Esophagus mucosa (tissue), 1 donor: ENCODE measurements around the gene PTRH1. TPM values are rescaled to one million over a fixed set of nuclear protein-coding genes. Genes with fewer than 3 reads are reported as not detected.

ENCODE experiments used
- ATAC-seq: fragments of 200-7000 bp; cut with Tn5 transposase; one replicate; pipeline ENCODE4 v1.9.1; 2020
- total RNA-seq: library from RNA; stranded (reverse); gene quantifications from one replicate; pipeline ENCODE4 v1.2.4, GENCODE V29; 2023
- donor health status: DM: yes; HTN: yes; CAD: no.

Gene PTRH1
- total RNA-seq, 1 donor from 2014 or later, result 7.9 TPM

- ATAC-seq, result no peak
Measured at GRCh38 chr9:127720031-127720864, 4.8 kb upstream of the PTRH1 start.

DNA sequence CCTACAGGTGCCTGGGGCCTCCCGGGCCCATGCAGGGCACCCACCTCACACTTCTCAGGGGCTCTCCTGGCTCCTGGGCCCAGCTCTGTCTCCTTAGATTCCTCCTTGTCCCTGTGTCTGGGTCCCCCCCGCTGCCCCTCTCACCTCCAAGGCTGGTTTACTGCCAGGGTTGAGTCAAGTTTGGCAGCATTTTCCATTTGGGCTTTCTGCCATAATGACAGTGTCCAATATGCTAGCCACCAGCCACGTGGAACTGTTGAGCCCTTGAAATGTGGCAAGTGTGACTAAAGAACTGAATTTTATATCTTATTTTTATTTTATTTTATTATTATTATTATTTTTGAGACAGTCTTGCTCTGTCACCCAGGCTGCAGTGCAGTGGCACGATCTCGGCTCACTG, 2.3 kb upstream of the PTRH1 start:
- no peak for ATAC-seq

DNA sequence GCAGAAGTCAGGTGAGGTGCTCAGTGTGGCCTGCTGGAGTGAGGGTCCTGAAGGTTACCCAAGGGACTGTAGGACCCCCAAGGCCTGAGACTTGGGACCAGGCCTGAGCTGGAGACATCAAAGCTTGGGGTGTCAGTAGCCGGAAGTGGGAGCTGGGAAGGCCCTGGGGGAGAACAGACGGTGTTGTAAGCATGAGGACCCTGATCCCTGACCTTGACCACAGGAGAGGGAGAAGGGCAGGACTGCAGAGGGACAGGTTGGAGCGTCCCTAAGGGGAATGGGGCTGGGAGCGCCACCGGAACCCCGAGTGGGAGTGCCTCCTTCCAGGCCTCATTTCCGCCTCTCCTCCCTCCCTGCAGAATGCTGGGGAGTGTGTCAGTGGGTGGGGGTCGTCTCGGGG, 949 bp upstream of the PTRH1 start:
- no peak for ATAC-seq

GRCh38 chr9:127714951-127715469, 453 bp downstream of the PTRH1 start:
- ATAC-seq, result peak; percentile 58

DNA sequence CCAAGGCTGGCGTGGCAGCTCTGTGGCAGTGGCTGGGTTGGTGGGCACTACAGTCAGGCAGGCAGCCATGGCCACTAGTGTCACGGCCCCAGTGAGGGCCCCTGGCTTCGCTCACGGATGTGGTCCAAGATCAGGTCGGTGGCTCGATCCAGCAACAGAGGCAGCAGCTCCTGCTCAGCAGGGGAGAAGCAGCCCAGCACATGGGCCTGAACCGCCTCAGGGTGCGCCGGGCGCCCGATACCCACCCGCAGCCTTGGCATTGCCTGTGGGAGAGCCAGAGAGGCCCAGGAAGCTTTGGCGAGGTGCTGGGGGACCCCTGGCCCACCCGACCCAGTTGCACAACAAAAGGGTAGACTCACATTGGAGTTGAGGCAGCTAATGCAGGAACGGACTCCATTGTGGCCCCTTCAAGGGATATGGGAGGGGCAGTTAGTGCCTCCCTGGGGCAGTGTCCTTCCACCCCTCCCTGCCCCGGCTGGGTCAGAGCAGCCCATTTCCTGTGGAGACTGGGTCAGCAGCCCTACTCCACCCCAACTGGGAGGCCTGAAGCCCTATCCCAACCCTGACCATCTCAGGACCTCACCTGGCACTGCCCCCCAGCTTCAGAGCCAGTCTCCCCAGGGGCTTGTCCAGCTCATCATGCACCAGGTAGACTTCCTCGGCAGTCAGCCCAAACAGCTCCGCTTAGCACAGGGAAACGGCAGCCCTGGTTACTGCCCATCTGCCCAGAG, 1.3 kb downstream of the PTRH1 start:
- ATAC-seq, result no peak

DNA sequence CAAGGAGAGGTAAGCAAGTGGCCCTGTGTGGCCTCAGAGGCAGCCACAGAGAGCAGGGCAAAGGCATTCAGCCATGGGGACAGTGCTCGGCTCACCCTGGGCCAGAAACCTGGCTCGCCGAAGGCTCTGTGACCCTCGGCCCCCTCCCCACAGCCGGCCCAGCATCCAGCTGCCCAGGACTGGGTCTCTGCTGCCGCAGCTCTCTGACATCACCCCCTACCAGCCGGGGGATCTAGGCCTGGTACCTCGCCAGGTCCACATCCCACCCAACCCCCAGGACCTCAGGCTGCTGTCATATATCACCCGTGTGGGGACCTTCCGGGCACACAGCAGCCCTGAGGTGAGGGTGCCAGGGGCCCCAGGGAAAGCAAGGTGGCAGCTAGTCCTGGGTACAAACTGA, 2.6 kb downstream of the PTRH1 start:
- no peak for ATAC-seq

DNA sequence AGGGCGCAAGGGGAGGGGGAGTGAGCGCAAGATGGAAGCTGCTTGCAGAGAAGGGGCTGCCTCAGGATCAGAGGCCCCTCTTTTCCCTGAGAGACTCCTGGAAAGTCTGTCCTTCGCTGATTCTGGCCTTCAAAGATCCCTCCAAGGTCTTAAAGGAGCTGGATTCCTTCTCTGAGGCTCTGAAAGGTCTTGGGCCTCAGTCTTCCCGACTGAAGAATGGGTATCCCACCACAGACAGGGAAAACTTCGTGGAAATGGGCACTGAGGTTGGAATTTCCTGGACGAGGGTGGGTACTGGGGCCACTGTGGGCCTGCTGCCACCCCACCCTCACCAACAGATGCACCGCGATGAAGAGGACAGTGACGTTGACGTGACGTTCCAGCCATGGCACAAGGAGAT, 3.1 kb downstream of the PTRH1 start:
- ATAC-seq, result no peak

DNA sequence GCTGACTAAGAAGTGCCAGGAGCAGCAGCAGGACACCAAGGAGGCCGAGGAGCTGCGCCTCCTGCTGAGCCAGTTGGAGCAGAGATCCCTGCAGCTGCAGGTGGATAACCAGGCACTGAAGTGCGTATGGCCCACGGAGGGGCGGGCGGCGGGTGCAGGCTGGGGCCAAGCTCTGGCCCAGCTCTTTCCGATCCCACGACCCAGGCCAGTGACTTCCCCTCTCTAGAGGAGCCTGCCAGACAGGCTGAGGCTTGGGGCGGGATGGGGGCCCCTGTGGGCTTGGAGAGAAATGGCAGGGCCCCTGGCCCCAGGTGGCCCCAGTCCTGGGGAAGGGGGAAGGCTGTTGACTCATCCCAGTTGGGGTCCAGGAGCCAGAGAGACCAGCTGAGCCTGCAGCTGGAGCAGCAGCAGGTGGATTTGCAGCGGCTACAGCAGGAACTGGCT, 3.6 kb downstream of the PTRH1 start:
- ATAC-seq, result no peak

DNA sequence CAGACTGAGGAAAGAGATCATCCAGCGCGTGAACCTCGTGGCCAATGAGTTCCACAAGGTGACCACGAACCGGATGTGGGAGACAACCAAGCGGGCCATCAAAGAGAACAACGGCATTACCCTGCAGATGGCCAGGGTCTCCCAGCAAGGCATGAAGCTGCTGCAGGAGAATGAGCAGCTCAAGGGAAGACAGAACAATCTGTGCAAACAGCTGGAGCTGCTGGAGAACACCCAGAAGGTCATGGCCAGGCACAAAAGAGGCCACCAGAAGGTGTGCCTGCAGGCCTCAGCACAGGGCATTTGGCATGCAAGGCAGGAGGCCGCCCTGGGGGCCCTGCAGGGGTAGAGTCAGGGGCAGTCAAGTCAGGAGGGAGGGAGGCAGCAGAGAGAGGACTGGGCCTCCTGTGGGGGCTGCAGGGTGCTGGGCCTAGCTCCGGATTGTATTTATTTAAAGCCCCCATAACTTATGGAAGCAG, 4.2 kb downstream of the PTRH1 start:
- ATAC-seq, result no peak

GRCh38 chr9:127710204-127710783, 5.2 kb downstream of the PTRH1 start:
- no peak for ATAC-seq

DNA sequence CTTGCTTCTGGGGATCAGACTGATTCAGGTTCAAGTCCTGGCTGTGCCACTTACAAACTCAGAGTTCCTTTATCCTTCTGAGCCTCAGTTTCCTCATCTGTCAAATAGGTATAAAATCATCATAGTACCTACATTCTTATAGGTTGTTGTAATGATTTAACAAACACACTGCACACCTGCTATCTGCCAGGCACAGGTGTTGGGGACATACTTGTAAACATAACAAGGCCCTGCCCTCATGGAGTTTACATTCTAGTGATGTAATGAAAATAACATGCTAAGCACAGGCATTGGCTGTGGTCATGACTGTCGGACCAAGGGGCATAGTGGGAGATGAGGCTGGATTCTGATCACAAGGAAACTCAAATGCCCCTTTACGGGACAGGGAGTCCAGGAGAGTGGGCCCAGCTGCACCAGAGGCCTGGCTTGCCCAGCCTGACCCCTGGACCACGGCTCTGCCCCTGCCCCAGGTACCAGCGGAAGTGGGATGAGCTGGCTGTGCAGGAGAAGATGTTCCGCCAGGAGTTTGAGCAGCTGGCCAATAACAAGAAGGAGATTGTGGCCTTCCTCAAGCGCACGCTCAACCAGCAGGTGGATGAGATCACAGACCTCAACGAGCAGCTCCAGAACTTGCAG, 6.4 kb downstream of the PTRH1 start:
- ATAC-seq, result no peak

GRCh38 chr9:127707766-127708165, 7.7 kb downstream of the PTRH1 start:
- peak; percentile 61 for ATAC-seq

DNA sequence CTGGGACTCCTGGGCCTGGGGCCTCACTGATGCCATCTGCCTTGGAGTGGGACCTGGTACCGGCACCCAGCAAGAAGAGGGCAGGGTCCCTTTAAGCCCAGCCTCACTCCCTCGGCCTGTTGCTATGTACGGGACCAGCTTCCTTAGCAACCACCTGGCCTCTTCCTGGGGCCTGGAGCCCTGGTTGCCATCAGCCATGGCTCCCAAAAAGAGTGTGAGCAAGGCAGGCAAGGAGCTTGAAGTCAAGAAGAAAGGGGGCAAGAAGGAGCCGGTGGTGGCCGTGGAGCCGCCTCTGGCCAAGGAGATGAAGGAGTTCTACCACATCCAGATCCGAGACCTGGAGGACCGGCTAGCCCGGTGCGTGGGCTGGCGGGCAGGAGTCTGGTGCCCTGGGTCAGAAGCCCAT, 8.6 kb downstream of the PTRH1 start, which contains the start of gene CFAP157:
TSS of gene CFAP157 (plus strand) at position 153 of the 406 bp plus-strand sequence. CDS start at position 197, 44 bp downstream.
- ATAC-seq, result no peak

GRCh38 chr9:127705577-127706379, 9.7 kb downstream of the PTRH1 start:
- ATAC-seq, result no peak

DNA sequence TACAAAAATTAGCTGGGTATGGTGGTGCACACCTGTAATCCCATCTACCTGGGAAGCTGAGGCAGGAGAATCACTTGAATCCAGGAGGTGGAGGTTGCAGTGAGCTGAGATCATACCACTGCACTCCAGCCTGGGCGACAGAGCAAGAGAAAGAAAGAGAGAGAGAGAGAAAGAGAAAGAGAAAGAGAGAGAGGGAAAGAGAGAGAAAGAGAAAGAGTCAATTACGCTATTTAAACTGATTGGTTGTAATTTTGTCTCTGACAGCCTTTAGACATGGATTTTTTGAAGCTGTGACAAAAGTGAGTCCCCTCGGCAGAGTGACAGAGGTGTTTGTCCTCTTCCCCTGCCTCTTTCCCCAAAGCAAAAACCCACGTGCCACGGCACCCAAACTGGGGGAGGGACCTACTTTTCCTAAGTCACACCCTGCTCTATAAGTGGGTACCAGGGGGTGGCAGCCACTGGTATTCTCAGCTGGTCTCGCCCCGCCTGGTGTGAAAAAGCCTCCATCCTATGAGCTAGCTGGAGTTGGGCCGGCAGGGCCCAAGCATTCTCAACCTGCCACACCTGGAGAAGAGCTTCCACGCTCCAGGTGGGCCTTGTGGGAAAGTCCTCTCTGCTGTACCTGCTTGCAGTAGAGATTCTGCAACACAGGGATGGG, 12.0 kb downstream of the PTRH1 start:
- ATAC-seq, result no peak

- ATAC-seq, result no peak
Measured at GRCh38 chr9:127700594-127701255, 14.7 kb downstream of the PTRH1 start.

DNA sequence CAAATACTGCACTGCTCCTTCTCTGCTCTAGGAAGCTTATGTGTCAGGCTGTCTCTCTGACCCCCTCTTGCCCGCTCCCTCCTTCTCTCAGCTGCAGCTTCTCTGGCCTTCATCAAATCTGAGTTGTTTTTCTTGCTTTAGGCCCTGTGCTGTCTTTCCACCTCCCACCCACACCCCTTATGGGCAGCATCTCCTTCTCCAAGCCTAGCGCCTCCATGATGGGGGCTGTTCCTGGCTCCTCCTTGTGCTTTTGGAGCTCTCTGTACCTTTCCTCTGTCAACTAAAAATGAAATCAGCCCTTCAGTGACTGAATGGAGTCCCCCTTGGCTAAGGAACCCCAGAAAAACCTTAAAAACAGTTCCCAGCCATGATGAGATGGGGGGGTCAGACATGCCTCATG, 15.3 kb downstream of the PTRH1 start:
- ATAC-seq, result no peak

DNA sequence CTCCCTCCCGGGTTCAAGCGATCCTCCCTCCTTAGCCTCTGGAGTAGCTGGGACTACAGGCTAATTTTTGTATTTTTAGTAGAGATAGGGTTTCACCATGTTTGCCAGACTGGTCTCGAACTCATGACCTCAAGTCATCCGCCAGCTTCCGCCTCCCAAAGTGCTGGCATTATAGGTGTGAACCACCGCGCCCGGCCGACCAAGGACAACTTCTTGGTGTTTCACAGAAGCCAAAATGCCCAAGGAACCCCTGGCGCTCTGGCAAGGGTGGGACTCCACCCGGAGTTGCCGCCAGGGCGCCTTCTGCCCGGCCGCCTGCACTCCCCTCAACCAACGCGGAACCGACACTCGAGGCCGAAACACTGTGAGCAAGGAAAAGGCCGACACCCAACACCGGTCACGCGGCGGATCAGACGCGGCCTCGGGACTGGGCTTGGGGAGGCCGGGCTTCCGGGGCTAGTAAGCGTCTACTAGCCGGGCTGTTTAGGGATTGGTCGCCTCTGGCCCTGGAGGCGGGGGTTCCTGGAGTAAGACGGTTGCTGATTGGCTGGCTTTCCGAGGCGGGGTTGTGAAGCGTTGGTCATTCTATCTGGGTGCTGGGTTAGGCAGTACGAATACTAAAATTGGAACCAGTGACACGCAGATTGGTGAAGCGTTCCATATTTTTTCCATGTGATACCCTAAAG, 16.3 kb downstream of the PTRH1 start:
- ATAC-seq, result peak; percentile 98

DNA sequence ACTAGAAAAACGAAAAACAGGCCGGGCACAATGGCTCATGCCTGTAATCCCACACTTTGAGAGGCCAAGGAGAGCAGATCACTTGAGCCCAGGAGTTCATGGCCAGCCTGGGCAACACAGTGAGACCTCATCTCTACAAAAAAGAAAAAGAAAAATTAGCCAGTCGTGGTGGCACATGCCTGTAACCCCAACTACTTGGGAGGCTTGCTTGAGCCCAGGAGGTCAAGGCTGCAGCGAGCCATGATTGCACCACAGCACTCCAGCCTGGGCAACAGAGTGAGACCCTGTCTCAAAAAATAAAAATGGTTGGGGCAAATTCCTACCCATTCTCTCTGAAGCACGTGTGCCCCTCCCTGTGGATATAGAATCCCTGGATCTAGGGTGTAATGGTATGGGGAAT, 17.1 kb downstream of the PTRH1 start:
- no peak for ATAC-seq

DNA sequence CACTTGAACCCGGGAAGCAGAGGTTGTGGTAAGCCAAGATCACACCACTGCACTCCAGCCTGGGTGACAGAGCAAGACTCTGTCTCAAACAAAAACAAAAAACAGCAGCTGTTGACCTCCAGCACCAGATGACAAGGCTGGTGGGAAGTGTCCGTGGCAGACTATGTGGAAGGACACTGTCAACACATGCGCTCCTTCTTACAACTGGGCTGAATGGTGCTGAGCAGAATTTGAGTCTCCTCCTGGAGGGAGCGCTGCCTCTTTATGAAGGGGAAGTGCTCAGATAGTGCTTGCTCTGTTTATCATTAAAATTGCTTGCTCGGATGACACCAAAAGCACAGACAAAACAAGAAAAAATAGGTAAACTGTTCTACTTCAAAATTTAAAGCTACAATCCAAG, 17.9 kb downstream of the PTRH1 start:
- ATAC-seq, result no peak
